GM19099 (cell line): ENCODE results near the gene EFHD2.

Experiments used
- POLR2A ChIP-seq: IDR thresholded peaks from 3 replicates; pipeline ENCODE4 v1.6.1; 2011; ENCODE audit warnings: low read depth; ENCODE audit not compliant: insufficient read length; ENCODE audit errors: extremely low read depth

Gene EFHD2, protein sequence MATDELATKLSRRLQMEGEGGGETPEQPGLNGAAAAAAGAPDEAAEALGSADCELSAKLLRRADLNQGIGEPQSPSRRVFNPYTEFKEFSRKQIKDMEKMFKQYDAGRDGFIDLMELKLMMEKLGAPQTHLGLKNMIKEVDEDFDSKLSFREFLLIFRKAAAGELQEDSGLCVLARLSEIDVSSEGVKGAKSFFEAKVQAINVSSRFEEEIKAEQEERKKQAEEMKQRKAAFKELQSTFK

DNA sequence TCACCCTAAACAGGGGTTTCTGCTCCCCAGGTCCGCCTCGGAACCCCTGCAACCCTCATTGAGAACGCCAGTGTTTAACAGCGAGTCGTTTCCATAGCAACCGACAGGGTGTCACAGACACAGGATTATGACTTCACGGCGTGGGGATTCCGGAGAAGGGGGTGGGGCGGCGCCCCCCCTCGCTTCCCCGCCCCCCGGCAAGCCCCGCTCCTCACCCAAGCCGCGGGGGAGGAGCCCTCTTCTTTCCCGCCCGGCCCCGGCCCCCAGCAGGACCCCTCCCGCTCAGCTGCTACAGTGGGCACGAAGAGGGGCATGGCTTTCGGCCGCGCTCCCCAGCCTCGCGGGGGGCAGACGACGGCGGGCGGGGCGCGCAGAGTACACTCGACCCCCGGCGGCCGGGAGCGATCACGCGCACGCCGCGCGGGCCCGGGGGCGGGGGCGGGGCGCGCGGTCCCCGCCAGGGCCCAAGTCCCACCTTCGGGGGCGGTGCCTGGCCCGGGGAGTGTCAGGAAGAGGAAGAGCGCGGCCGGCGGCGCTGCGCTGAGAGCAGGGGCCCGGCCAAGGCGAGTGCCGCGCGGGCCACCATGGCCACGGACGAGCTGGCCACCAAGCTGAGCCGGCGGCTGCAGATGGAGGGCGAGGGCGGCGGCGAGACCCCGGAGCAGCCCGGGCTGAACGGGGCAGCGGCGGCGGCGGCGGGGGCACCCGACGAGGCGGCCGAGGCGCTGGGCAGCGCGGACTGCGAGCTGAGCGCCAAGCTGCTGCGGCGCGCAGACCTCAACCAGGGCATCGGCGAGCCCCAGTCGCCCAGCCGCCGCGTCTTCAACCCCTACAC lies at the start of gene EFHD2:
TSS of gene EFHD2 (plus strand) at position 501 of the 835 bp plus-strand sequence. CDS start at position 585, 84 bp downstream.
- TF ChIP-seq POLR2A = peak; percentile 91

DNA sequence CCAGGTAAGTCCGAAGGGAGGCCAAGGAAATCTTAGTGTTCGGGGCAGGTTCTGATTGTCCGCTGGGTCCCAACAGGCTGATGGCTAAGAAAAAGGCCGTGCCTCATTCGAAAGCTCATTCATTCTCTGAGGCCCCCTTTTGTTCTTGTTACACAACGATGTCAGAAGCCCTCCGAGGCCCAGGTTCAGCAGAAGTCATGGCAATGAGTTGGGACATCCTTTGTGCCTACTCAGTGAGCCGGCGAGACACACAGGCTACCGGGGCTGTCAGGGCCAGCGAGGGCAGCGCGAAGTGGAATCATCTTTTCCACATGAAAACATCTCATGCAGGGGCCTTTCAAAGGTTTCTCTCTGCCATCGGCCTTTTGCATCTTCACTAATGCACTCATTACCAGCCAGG lies 49.0 kb upstream of the EFHD2 start:
- no peak for TF ChIP-seq POLR2A

DNA sequence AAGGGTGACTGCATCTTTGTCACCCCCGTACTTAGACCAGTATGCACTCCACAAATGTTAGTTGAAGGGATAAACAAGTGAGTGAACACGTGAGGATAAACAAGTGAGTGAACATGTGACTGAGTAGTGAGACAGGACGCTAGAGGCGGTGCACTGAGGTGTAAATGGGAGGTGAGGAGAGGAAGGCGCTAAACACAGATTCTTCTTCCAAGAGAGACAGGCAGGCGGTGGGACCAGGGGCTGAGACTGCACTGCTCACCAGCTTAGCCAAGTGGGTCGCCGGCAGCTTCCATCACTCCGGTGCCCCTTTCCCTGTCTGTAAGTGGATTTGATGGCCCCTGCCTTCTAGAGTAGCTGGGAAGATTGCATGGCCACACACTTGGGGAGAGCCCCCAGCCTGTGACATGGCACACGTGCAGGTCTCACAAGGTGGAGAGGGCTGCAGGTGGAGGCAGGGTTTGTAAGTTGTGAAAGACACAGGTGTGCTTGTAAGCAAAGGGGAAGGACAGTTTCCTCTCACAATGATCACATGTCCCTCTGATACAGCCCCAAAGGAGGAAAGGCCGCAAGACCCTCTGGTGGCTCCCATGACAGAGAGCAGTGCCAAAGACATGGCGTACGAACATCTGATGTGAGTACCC lies 47.5 kb upstream of the EFHD2 start:
- TF ChIP-seq POLR2A = no peak

DNA sequence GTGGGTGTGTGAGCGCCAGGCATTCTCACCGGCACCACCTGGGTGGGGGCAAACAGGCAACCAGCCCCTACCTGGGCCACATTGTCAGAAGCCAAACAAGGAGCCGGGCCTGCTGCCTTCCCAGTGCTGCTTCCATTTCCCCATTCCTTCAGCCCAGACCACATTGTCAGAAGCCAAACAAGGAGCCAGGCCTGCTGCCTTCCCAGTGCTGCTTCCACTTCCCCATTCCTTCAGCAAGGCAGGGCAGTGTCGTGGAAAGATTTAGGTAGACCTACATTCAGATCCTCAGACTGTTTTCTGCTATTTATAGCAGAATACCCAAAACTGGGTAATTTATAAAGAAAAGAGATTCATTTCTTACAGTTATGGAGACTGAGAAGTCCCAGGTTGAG lies 47.0 kb upstream of the EFHD2 start:
- no peak for TF ChIP-seq POLR2A

DNA sequence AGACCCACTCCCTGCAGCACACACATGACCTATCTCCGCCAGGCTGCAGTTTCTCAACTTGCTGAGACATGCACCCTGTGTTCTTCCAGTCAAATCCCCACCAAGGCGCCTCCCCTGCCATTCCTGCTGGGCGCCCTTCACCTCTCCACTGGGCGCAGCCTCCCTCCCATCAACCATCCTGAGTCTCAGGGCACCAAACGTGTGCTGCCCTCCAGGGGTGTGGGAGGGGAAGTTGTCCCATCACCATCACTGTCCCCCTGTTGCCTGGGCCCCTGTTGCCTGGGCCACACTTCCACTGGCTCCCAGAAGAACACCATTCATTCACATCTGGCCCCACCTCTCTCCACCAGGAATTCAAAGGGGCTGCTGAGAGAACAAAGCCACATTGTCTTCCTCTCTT lies 44.9 kb upstream of the EFHD2 start:
- no peak for TF ChIP-seq POLR2A

DNA sequence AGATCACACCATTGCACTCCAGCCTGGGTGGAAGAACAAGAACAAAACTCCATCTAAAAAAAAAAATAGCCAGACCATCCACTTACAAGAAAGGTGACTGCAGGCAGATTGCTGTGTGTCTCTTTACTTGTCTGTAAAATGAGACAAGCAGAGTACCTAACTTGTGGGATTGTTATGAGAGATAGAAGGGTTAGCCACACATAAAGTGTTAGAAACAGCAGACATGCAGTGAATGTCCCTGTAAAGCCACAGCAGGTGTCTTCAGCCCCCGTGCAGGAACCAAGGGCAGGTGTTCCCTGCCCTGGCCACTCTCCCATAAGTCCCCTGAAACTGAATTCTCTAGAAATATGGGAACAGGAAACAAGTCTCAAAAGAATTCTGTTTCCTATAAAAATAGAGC lies 40.8 kb upstream of the EFHD2 start:
- TF ChIP-seq POLR2A = no peak

DNA sequence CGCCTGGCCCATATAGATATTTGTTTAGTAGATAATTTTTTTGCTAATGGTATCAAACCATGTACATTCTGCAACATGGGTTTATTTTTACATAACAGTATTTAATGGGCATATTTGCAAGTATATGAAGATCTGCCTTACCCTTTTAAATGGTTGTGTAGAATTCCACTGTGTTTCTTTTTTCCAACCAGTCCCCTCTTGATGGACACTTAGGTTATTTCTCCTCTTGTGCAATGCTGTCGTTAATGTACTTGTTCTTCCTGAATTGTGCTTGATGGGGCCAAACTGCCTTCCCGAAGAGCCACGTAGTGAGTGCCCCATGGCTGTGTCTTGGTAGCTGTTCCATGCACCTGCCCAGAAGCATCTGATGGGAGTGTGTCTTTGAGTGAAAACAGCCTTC lies 39.4 kb upstream of the EFHD2 start:
- no peak for TF ChIP-seq POLR2A

DNA sequence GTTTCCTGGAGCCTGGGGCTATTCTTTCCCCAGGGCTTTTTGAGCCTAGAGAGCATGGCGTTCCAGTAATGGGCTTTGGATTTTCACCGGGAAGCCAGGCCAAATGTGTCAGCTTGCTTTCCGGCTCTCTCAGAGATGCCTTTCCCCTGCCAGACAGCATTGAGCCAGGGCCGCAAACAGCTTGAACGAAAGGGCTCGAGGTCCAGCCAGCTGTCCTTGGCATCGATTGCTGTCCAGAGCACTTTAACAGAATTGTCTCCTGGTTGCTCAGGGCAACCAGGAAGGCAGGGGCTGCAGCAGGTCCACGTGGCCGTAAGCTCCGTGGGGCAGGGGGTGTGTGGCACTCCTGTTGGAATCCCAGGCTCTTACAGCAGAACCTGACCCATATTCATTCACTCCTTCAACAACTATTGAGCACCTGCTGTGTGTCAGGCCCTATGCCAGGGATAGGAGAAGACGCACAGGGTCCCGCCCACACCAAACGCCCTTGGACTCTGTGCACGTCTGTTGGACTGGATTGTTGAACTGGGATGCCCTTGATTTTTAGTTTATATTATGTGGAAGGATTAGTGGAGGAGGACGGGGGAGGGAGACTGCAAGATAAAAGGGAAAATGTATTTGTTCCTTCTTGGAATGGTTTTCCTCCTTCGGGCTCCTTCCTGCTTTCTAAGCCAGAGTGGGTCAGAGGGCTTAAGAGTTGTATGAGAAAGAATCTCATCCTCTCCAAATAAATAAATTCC lies 38.7 kb upstream of the EFHD2 start:
- no peak for TF ChIP-seq POLR2A

DNA sequence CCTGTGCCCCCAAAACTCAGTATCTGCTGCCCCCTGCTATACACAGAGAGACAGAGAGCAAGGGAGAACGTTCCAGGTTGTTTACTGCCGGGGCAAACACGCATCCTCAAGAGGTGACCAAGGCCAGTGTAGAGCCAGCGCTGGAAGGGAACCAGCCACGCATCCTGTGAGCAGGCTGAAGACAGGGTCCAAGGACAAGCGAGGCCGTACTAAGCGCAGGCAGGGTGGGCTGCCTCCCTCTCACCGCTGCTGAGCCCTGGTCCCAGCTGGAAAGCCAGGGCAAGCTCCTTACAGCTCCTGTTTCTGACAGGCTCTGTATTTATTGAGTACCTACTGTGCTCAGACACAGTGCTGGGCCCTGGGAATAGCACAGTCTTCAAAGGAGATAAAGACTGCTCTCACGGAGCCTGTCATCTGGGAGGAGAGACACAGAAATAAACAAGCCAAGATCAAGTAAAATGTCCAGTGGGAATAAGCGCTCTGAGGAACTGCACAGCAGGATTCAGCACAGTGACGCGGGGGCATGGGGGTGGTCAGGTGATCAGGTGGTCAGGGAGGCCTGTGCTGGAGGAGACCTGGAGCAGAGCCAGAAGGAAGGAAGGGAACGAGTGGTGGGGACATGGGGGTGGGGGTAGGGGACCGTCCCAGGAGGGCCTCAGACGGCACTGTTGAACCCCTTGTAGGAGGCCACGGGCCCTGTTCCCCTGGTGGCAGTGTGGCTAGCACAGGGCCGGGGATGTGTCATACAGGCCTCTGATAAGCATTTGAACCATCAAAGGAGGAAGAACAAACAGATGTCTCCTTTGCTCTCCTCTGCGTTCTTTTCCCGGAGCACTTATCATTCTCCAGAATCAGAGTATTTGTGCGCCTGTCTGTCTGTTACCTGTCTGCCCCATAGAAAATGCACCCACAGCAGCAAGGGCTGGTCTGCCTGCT lies 37.8 kb upstream of the EFHD2 start:
- TF ChIP-seq POLR2A = no peak

DNA sequence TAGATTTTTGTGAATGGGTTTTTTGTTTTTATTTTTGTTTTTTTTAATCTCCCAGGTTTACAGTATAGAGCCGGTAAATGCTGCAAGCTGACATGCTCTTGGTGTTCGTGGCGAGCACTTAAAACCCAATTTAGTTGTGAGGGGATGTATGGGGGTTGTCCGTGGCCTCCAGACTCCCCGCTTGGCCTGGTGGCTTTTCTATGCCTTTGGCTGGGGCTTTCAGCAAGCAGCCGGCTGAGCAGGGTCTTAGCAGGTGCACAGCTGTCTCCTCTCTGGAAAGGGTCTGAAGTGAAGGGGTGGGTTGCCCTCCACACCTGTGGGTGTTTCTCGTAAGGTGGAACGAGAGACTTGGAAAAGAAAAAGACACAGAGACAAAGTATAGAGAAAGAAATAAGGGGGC lies 31.0 kb upstream of the EFHD2 start:
- no peak for TF ChIP-seq POLR2A

DNA sequence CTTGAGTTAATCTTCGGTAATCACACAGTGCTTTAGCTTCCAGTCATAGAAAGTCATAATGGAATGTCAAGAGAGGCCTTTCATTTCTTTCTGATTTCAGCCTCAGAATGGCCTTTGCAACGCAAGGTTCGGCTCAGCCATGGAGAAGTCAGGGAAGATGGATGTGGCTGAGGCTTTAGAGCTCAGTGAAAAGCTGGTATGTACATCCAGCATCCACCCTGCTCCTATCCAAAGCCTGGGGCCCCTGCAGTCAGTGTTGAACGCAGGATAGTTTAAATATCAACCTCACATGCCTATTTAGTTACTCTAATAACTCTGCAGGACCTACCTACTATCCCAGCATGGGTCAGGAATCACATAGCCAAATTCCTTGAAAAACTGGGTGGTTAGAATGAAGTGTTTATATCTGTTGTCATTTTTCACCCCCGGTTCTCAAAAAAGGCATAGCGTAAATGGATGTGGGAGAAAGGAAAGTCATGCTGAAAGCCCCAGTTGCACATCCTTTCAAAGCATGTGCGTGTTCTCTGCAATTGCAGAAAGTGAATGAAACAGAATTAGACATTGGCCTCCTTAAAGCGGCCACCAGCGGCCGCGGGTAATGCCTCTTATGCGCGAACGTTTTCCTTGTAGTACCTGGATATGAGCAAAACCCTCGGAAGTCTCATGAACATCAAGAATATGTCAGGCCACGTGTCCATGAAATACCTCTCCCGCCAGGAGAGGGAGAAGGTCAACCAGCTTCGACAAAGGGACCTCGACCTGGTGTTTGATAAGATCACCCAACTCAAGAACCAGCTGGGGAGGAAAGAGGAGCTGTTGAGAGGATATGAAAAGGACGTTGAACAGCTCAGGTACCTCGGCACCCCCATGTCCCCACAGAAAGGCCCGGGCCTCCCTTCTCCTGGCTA lies 28.8 kb upstream of the EFHD2 start:
- TF ChIP-seq POLR2A = no peak

DNA sequence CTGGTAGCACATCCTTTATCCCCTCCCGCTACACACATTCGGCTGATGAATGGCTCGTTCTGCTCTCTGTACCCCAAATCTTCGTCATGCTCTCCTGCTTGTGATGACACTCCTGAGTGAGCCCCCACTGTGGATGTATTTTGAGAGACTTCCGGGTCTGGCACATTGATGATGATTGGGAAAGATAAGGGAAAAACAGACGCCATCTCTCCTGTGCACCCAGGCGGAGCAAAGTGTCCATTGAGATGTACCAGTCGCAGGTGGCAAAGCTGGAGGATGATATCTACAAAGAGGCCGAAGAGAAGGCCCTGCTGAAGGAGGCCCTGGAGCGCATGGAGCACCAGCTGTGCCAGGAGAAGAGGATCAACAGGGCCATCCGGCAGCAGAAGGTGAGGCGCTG lies 27.9 kb upstream of the EFHD2 start:
- no peak for TF ChIP-seq POLR2A
